HL-60/S4 treated with retinoic acid at 250 ng/mL for 4 days and 3 days (cell line): ENCODE measurements around the gene TMEM252.

Experiments
- in situ Hi-C: fragments of 300-500 bp; cut with MboI; formaldehyde crosslinking; loops from 2 replicates; pipeline ENCODE4 v1.7.0; 2022; ENCODE audit warnings: low sequenced_read_pairs

TMEM252 gene

DNA sequence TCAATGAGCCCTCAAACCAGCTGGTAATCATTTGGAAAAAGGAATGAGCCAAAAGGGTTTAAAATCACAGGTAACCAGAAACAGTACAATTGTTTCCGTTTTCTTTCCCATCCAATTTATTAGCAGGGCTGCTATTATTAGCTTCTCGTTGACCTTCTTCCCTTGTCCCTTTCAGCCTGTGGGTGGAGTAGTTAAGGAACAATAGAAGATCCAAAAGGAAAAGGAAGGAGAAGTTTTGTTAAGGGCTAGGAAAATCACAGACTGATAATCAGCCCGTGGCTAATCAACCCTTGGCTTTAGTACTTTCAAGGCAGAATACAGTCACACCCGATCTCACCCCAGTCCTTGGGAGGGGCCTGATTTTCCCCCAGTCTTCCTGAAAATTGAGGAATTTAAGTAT is 38.4 kb downstream of the TMEM252 start:
- in situ Hi-C loops = loop anchor here (10.0 kb wide), 1 partner anchor 63 kb away; no protein-coding TSS in a partner anchor

- in situ Hi-C loops = loop anchor here (10.0 kb wide), 1 partner anchor 64 kb away; no protein-coding TSS in a partner anchor
These were observed 40.0 kb downstream of the TMEM252 start for GRCh38 chr9:68500457-68501381.

GRCh38 chr9:68498816-68499215 is 41.9 kb downstream of the TMEM252 start:
- in situ Hi-C loops = no loop called here

GRCh38 chr9:68497629-68498028 is 43.1 kb downstream of the TMEM252 start:
- in situ Hi-C loops = no loop called here

GRCh38 chr9:68496356-68496755 is 44.3 kb downstream of the TMEM252 start:
- in situ Hi-C loops = no loop called here

- in situ Hi-C loops = no loop called here
These were observed 45.4 kb downstream of the TMEM252 start for GRCh38 chr9:68495247-68495646.

GRCh38 chr9:68493958-68494577 is 46.6 kb downstream of the TMEM252 start:
- in situ Hi-C loops = no loop called here

DNA sequence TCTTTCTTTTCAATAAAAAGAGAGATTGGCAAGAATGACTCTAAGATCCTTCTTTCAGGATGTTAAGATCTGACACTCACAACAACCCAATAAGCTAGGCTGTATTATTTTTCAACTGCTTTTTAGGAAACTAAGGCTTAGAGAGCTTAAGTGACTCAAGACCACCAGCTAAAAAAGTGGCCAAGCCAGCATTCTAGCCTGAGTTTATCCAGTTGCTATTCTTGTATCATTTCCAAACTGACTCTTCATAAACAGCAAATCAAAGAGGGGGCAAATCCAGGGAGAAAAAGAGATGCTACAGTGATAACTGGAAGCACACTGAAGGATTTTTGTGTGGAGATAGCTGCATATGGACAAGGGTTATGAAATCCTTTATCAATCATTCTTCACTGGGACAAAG is 47.1 kb downstream of the TMEM252 start:
- in situ Hi-C loops = no loop called here

DNA sequence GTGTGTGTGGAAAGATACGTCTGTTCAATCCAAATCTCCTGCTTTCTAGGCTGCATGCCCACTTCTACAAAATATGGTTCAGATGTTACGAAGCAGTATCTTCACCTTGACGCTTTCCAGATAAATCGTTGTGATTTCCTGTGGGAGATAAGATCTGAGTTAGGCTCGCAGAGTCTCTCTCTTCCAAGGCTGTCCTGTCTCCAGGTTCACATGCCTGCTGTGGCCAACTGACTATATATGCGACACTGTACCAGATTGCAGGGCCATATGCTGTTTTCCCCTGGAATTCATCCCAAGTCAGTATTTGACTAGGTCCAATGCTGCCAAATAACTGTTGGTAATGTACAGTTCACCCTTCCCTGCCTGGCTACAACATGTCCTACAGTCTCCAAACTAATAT is 47.9 kb downstream of the TMEM252 start:
- in situ Hi-C loops = no loop called here

DNA sequence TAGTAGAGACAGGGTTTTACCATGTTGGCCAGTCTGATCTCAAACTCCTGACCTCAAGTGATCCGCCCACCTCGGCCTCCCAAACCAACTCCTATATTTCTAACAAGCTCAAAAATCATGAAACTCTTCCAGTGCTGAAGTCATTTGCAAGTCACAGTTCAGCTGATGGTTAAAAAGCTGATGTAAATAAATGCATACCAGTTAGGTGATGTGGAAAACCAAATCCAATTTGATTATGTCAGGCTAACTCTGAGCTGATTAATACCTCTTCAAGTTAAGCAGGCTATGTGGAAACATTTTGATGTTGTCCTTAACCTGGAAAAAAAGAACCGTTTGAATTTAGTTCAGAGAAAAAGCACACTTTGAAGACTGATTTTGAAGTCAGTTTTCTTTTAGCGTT is 51.0 kb downstream of the TMEM252 start:
- in situ Hi-C loops = no loop called here

DNA sequence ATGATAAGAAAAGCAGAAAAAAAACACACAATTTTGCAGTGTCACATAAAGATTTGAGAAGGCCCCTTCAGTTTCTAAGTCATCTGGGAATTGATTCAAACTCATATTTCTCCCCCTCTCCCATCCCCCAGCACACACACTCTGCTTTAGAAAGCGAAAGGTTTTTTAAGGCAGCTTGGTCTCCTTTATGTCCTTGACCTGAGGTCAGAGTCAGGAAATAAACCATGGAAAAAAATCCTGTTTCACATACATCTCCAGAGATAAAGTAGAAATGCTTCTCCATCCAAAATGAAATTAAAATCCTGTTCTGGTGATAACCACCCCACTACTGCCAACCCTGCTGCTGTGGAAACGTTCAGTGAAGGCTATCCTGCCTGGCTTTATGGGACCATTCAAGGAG is 52.6 kb downstream of the TMEM252 start:
- in situ Hi-C loops = no loop called here
